GM18505 (cell line): ENCODE results near the gene CASR.
"Not testable (repeated sequence)": the region's sequence is repeated elsewhere in the genome, so short reads cannot be mapped to it uniquely, and the experiment has no call there.

Source experiments
- ATAC-seq: cut with Tn5 transposase; IDR thresholded peaks from one replicate; pipeline ENCODE4 v1.9.1; 2021; ENCODE audit not compliant: unreplicated experiment
- POLR2A ChIP-seq: IDR thresholded peaks from 4 replicates; pipeline ENCODE4 v1.6.1; 2011; ENCODE audit warnings: borderline replicate concordance; ENCODE audit not compliant: insufficient read depth, insufficient read length; ENCODE audit errors: extremely low read depth

Gene CASR

GRCh38 chr3:122183521-122183892 is at the start of gene CASR:
CASR (plus strand) TSS chr3:122183668; CDS start chr3:122254190, 70,522 bp downstream.
- no peak for TF ChIP-seq POLR2A
- ATAC-seq = no peak

GRCh38 chr3:122146466-122146865 is 37.0 kb upstream of the CASR start:
- no peak for ATAC-seq

GRCh38 chr3:122148941-122149627 is 34.4 kb upstream of the CASR start:
- no peak for TF ChIP-seq POLR2A
- no peak for ATAC-seq

More at GRCh38 chr3:122146466-122146865, 37.0 kb upstream of the CASR start:
- no peak for TF ChIP-seq POLR2A

- TF ChIP-seq POLR2A = no peak
- no peak for ATAC-seq
Measured at GRCh38 chr3:122151480-122151879, 32.0 kb upstream of the CASR start.

GRCh38 chr3:122164983-122165382 is 18.5 kb upstream of the CASR start:
- ATAC-seq = not testable (repeated sequence)

- no peak for TF ChIP-seq POLR2A
- ATAC-seq = no peak
Measured at GRCh38 chr3:122167630-122168029, 15.8 kb upstream of the CASR start.

GRCh38 chr3:122168044-122168443 is 15.4 kb upstream of the CASR start:
- no peak for ATAC-seq
- no peak for TF ChIP-seq POLR2A

- TF ChIP-seq POLR2A = no peak
- ATAC-seq = no peak
Measured at GRCh38 chr3:122169911-122170310, 13.6 kb upstream of the CASR start.

GRCh38 chr3:122171361-122171760 is 12.1 kb upstream of the CASR start:
- ATAC-seq = not testable (repeated sequence)

GRCh38 chr3:122178711-122179110 is 4.8 kb upstream of the CASR start:
- no peak for TF ChIP-seq POLR2A
- ATAC-seq = no peak

- ATAC-seq = no peak
- TF ChIP-seq POLR2A = no peak
Measured at GRCh38 chr3:122183893-122184590, 574 bp downstream of the CASR start.

- ATAC-seq = no peak
- TF ChIP-seq POLR2A = no peak
Measured at GRCh38 chr3:122184591-122184929, 1.1 kb downstream of the CASR start.

- ATAC-seq = no peak
- TF ChIP-seq POLR2A = no peak
Measured at GRCh38 chr3:122186372-122186771, 2.9 kb downstream of the CASR start.

- no peak for ATAC-seq
- TF ChIP-seq POLR2A = no peak
Measured at GRCh38 chr3:122188737-122189136, 5.3 kb downstream of the CASR start.
